ENCODE measurements around the gene MACROD2. TPM values are rescaled to one million over a fixed set of nuclear protein-coding genes. Genes with fewer than 3 reads are reported as not detected.

Gene MACROD2
- total RNA-seq, 1 donor from 2014 or later: 6.7 TPM

DNA sequence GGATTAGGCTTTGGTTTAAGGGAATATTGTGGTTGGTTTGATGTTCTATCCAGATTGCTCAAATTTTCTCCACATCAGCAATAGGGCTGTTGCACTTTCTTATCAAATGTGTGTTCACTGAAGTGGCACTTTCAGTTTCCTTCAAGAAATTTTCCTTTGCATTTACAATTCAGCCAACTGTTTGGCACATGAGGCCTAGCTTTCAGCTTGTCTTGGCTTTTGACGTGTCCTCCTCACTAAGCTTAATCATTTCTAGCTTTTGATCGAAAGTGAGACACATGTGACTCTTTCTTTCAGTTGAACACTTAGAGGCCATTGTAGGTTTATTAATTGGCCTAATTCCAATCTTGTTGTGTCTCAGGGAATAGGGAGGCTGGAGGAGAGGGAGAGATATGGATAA is 237.3 kb downstream of the MACROD2 start:
- TF ChIP-seq, protein P1, sequence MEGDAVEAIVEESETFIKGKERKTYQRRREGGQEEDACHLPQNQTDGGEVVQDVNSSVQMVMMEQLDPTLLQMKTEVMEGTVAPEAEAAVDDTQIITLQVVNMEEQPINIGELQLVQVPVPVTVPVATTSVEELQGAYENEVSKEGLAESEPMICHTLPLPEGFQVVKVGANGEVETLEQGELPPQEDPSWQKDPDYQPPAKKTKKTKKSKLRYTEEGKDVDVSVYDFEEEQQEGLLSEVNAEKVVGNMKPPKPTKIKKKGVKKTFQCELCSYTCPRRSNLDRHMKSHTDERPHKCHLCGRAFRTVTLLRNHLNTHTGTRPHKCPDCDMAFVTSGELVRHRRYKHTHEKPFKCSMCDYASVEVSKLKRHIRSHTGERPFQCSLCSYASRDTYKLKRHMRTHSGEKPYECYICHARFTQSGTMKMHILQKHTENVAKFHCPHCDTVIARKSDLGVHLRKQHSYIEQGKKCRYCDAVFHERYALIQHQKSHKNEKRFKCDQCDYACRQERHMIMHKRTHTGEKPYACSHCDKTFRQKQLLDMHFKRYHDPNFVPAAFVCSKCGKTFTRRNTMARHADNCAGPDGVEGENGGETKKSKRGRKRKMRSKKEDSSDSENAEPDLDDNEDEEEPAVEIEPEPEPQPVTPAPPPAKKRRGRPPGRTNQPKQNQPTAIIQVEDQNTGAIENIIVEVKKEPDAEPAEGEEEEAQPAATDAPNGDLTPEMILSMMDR (conservative IDR thresholded peaks at IDR 0.05): no peak
- no peak for DNase-seq (ENCODE audit: extremely low spot score, unreplicated experiment)

DNA sequence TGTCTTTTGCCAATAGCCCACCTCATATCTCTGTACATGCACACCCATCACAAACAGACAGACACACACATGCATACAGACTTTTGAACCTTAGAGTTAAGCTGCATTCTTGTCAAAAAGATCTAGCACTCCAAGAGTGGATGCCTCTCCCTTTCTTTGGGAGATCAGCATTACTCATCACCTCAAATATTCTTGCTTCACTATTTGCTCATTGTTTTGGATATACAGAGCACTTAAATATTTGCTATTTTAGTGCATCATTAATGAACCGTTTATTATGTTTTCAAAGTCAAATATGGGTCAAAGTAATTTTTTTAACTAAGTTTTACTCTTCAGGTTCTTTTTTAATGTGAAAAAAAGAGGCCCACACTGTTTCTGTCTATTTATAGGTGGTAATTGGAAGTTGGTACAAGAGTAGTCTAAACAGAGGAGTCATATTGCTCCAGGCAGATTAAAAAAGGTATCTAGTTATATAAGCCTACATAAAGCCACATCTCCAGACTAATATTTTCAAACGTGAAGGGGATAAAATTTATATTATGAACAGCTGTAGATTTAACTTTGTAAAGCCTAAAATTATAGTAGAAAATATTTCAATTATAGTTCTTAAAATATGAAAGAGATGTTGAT is 239.5 kb downstream of the MACROD2 start:
- DNase-seq (ENCODE audit: extremely low spot score, unreplicated experiment): no peak
- Mint-ChIP-seq H3K4me1 (ENCODE audit: unreplicated experiment) (no peaks in the 10 kb centered on the region), H3K36me3 (no peaks in the 10 kb centered on the region), H3K27ac (no peak overlapping the region), H3K9me3 (no peaks in the 10 kb centered on the region), H3K4me3 (no peak overlapping the region), H3K27me3 (no peaks in the 10 kb centered on the region)
- TF ChIP-seq, protein P1 (conservative IDR thresholded peaks at IDR 0.05): no peak

More for the DNA sequence above, 237.3 kb downstream of the MACROD2 start:
- no peak overlapping the region for H3K4me3 Mint-ChIP-seq
- H3K4me1 Mint-ChIP-seq (ENCODE audit: unreplicated experiment): no peaks in the 10 kb centered on the region
- no peak overlapping the region for H3K27ac Mint-ChIP-seq
- no peaks in the 10 kb centered on the region for H3K36me3 Mint-ChIP-seq
- no peaks in the 10 kb centered on the region for H3K27me3 Mint-ChIP-seq
- H3K9me3 Mint-ChIP-seq: no peaks in the 10 kb centered on the region

DNA sequence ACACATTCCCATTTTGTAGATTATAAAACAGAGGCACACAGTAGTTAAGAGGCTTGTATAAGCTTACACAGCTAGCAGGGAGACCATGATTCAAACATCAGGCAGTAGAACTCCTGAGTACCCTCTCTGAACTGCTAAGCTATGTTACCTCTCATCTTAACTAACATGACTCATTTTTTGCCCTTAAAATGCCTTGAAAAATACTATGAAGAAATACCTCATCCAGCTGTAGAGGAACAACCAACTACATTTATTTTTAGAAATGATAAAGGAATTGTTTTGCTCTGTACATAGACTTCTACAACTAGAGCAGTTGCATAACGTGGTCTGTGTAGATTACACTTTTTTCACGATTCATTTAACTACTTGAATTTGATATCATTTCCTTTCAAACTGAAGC is 240.0 kb downstream of the MACROD2 start:
- Mint-ChIP-seq H3K9me3 (no peaks in the 10 kb centered on the region), H3K4me3 (no peak overlapping the region), H3K36me3 (no peaks in the 10 kb centered on the region), H3K4me1 (ENCODE audit: unreplicated experiment) (no peaks in the 10 kb centered on the region), H3K27me3 (no peaks in the 10 kb centered on the region), H3K27ac (no peak overlapping the region)
- TF ChIP-seq, protein P1 (conservative IDR thresholded peaks at IDR 0.05): no peak
- DNase-seq (ENCODE audit: extremely low spot score, unreplicated experiment): no peak

DNA sequence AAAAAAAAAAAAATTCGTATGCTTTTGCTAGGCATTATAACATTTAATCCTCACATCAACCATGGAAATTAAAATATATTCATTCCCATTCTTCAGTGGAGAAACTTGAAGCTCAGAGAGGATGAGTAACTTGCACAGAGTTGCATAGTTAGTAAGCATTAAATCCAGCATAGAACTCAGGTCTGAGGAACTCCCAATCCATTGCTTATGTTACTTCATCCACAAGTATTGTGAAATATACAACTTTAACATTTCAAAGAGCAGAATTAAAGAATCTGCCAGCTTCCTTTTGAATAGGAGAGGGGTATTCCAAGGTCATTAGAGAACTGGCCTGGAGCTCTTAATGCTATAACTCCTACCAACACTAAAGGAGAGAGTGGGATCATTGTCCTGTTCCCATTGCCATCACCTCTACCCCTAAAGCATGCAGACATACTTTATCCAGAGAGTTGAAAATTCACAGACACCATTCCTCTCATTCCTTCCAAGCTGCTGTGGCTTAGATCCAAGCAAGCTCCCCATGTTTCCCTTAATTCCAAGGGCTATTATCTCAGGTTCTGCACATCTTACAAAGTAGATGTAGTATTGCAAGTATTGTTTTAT is 250.2 kb downstream of the MACROD2 start:
- Mint-ChIP-seq H3K27ac (no peak overlapping the region), H3K27me3 (no peaks in the 10 kb centered on the region), H3K9me3 (no peaks in the 10 kb centered on the region), H3K36me3 (no peaks in the 10 kb centered on the region), H3K4me1 (ENCODE audit: unreplicated experiment) (no peaks in the 10 kb centered on the region), H3K4me3 (no peak overlapping the region)
- DNase-seq (ENCODE audit: extremely low spot score, unreplicated experiment): no peak
- TF ChIP-seq, protein P1 (conservative IDR thresholded peaks at IDR 0.05): no peak

DNA sequence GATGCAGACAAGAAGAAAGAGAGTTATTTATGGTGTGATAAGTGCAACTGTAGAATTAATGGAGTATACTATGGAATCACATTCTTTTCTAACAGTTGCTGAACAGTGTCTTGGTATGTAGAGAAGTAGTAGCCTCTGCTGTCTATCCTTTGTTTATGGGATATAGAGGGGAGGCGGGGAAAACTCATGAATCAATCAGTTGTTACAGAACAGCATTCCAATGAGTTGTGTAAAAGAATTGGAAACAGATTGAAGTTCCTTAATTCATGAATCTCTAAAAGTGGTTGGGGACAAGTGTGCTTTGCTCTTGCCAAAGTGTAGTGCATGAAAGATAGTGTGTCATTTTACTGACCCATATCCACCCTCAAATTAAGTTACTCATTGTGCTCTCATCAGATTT is 264.4 kb downstream of the MACROD2 start:
- TF ChIP-seq, protein P1 (conservative IDR thresholded peaks at IDR 0.05): no peak
- Mint-ChIP-seq H3K4me1 (ENCODE audit: unreplicated experiment) (no peaks in the 10 kb centered on the region), H3K9me3 (peaks cover 6% of the 10 kb centered on the region), H3K36me3 (no peaks in the 10 kb centered on the region), H3K4me3 (no peak overlapping the region), H3K27me3 (no peaks in the 10 kb centered on the region), H3K27ac (no peak overlapping the region)
- DNase-seq (ENCODE audit: extremely low spot score, unreplicated experiment): no peak
